Measurements from ENCODE around the gene TTF2.

Gene TTF2

GRCh38 chr1:117051224-117052064, 8.7 kb upstream of the TTF2 start:
- in situ Hi-C loops (cut with MboI; ENCODE audit: low pct_unique_long_range_greater_than_20kb, low sequenced_read_pairs, unreplicated experiment): loop anchor here (10.0 to 25.0 kb wide), 3 partner anchors 227 to 489 kb away; partner anchors contain the start of gene CD58
- DNase-seq (ENCODE audit: low spot score): peak; percentile 70
- no peak for TF ChIP-seq CTCF (IDR thresholded peaks at IDR 0.05; ENCODE audit: extremely low read depth, insufficient read depth, missing control alignments)

- TF ChIP-seq CTCF (IDR thresholded peaks at IDR 0.05; ENCODE audit: extremely low read depth, insufficient read depth, missing control alignments): no peak
- in situ Hi-C loops (cut with MboI; ENCODE audit: low pct_unique_long_range_greater_than_20kb, low sequenced_read_pairs, unreplicated experiment): loop anchor here (10.0 to 25.0 kb wide), 3 partner anchors 229 to 492 kb away; partner anchors contain the start of gene CD58
- DNase-seq (ENCODE audit: low spot score): no peak
Observed at GRCh38 chr1:117054068-117054467, 6.1 kb upstream of the TTF2 start.

GRCh38 chr1:117058810-117059209, 1.3 kb upstream of the TTF2 start:
- no peak for TF ChIP-seq CTCF (IDR thresholded peaks at IDR 0.05; ENCODE audit: extremely low read depth, insufficient read depth, missing control alignments)
- no peak for DNase-seq (ENCODE audit: low spot score)
- in situ Hi-C loops (cut with MboI; ENCODE audit: low pct_unique_long_range_greater_than_20kb, low sequenced_read_pairs, unreplicated experiment): loop anchor here (10.0 to 25.0 kb wide), 3 partner anchors 234 to 497 kb away; partner anchors contain the start of gene CD58

GRCh38 chr1:117059334-117059677, 820 bp upstream of the TTF2 start:
- peak; percentile 45 for DNase-seq (ENCODE audit: low spot score)
- no peak for TF ChIP-seq CTCF (IDR thresholded peaks at IDR 0.05; ENCODE audit: extremely low read depth, insufficient read depth, missing control alignments)
- in situ Hi-C loops (cut with MboI; ENCODE audit: low pct_unique_long_range_greater_than_20kb, low sequenced_read_pairs, unreplicated experiment): loop anchor here (10.0 to 25.0 kb wide), 3 partner anchors 235 to 497 kb away; partner anchors contain the start of gene CD58

- in situ Hi-C loops (cut with MboI; ENCODE audit: low pct_unique_long_range_greater_than_20kb, low sequenced_read_pairs, unreplicated experiment): loop anchor here (25.0 kb wide), 1 partner anchor 498 kb away; the partner anchor contains the start of gene CD58
- peak; percentile 39 for DNase-seq (ENCODE audit: low spot score)
- no peak for TF ChIP-seq CTCF (IDR thresholded peaks at IDR 0.05; ENCODE audit: extremely low read depth, insufficient read depth, missing control alignments)
Observed at GRCh38 chr1:117060441-117061317, 553 bp downstream of the TTF2 start.

GRCh38 chr1:117061986-117062415, 1.9 kb downstream of the TTF2 start:
- in situ Hi-C loops (cut with MboI; ENCODE audit: low pct_unique_long_range_greater_than_20kb, low sequenced_read_pairs, unreplicated experiment): loop anchor here (25.0 kb wide), 1 partner anchor 500 kb away; the partner anchor contains the start of gene CD58
- TF ChIP-seq CTCF (IDR thresholded peaks at IDR 0.05; ENCODE audit: extremely low read depth, insufficient read depth, missing control alignments): no peak
- peak; percentile 68 for DNase-seq (ENCODE audit: low spot score)
